DMS114 treated with DMSO at 0.1 percent for 48 hours (cell line): ENCODE measurements around the gene SCRN1.
A peak's percentile ranks its signal among the peaks of the same experiment; 100 is the strongest.

ENCODE experiments used
- DNase-seq: peaks from one replicate; lab custom pipeline; 2025; ENCODE audit not compliant: unreplicated experiment; lab: John Stamatoyannopoulos, UW

Gene SCRN1, protein sequence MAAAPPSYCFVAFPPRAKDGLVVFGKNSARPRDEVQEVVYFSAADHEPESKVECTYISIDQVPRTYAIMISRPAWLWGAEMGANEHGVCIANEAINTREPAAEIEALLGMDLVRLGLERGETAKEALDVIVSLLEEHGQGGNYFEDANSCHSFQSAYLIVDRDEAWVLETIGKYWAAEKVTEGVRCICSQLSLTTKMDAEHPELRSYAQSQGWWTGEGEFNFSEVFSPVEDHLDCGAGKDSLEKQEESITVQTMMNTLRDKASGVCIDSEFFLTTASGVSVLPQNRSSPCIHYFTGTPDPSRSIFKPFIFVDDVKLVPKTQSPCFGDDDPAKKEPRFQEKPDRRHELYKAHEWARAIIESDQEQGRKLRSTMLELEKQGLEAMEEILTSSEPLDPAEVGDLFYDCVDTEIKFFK

DNA sequence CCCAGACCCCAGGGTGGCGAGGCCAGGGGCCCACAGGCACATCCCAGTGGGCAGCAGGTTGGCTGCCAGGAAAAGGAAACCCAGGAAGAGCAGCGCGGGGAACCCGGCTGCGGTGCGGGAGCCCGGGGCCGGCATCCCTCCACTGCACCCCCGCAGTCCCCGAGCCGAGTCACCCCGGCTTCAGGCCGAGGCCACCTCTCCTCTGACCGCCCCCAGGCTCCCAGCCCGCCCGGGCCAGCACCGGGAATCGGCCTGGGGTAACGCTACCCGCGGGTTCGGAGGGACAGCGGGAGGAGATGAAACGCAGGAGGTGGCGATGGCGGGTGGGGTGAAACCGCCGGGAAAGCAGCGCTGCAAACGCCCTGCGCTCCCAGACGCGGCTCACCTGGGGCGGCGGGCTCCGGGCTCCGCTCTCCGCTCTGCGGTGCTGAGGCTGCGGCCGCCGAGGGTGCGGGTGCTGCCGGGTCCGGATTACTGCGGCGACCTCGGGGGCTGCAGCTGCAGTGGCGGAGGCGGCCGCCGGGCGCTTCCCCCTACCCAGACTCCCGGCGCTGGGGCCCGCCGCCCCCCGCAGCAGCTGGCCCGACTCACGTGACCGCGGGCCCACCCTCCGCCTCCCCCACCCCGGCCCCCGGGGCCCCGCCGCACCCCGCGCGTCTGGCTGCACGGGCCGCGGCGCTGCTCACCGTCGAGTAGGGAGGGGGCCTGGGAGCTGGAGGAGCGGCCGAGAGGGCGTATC lies at the start of gene SCRN1:
Gene SCRN1 (minus strand): TSS at position 545 of the 739 bp plus-strand sequence. CDS start 20,734 bp downstream, outside the sequence.
- DNase-seq = peak; percentile 26

DNA sequence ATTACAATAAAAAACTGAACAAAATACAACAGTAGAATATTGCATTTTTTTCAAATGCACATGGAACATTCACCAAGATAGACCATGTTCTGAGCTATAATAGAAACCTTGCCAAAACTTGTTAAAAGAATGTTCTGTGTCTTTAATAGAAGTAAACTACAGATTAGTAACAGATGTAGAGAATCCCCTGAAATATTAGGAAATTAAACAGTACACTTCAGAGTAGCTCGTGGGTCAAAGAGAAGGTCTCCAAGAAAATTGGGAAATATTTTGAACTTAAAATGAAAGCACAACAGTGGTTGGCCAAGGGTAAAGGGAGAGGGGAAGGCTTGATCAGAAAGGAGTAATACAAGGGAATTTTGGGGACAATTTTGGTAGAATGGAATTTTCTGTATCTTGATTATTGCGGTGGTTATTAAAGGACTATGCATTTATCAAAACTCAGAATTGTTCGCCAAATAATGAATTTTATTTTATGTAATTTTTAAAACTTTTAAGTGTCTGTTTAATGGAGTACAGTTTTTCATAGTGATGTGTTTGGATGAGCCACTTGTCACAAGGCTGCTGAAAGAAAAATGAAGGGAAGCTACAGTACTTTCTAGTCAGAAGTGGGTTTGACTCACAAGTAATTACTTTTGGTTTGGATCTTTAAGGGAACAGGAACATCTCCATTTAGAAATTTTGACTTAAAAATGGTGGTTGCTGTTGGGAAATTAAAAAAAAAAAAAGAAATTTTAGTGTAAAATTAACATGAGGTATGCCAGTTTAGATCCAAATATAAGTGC lies 48.8 kb upstream of the SCRN1 start:
- no peak for DNase-seq

DNA sequence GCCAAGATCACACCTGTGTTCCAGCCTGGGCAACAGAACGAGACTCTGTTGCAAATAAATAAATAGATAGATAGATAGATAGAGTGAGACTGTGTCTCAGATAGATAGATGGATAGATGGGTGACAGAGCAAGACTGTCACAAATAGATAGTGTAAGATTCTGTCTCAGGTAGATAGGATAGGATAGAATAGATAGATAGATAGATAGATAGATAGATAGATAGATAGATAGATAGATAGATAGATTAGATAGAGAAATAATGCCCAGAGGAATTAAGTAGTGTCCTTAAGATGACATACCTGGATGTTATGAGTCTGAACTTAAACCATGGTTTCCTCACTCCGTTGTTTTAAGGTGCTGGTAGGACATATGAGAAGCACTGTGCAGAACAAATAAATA lies 46.6 kb upstream of the SCRN1 start:
- no peak for DNase-seq

DNA sequence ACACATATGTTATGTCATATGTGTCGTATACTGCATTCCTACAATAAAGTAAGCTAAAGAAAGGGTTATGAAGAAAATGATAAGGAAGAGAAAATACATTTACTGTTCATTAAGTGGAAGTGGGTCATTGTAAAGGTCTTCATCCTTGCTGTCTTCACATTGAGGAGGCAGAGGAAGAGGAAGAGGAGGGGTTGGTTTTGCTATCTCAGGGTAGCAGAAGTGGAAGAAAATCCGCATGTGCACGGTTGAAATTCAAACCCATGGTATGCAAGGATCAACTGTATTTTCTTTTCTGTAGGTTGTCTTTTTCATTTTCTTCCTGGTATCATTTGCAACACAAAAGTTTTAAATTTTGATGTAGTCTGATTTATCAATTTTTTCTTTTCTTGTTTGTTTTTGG lies 44.9 kb upstream of the SCRN1 start:
- DNase-seq = no peak

DNA sequence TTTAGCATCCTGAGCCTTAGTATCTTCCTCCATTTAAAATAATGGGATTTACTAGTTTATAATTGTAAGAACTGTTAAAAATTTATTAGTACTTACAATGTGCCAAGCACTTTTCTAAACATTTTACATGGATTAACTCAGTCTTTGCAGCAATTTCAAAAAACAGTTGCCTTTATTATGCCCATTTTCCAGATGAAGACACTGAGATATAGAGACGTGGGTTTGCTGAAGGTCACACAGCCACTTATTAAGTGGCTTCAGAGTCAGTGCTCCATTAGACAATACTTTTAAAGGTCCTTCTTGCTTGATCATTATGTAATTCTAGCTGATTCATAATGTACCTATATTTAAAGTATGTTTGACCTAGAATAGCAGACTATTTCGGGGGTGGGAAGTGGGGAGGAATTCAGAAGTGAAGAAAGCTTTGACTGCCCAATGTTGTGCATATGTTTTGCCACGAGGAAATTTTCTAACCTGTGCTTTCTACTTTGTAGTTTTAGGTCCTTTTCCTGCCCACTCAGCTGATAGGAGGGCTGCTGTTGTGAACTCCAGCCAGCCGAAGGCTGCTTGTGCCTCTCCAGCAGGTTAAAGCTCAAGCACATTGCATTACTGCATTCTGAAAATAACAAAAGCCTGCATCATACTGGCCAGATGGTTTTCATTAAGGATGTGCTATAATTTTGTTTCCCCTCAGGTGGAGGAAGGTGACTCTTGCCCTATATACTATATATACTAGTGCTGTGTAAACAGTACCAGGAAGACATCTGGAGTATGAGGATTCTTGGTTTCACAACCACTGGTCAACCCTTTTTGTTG lies 42.9 kb upstream of the SCRN1 start:
- no peak for DNase-seq

DNA sequence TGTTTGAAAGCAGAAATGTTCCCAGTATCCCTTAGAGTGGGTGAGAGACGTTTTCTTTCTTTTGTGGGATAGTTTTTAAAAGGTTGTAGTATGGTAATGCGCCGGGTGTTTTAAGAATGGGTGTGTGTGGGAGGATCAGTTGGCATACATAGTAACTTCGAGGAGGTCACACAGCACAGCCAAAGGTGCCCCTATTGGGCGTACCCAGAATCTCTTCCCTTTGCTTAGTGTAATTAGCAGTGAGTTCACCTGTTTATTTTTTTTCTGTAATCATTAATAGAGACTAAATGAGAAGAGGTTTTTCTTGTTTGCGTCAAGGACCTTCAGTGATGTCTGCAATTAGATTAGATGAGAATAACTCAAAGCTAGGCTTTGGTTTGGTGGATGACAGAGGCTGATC lies 40.1 kb upstream of the SCRN1 start:
- no peak for DNase-seq

DNA sequence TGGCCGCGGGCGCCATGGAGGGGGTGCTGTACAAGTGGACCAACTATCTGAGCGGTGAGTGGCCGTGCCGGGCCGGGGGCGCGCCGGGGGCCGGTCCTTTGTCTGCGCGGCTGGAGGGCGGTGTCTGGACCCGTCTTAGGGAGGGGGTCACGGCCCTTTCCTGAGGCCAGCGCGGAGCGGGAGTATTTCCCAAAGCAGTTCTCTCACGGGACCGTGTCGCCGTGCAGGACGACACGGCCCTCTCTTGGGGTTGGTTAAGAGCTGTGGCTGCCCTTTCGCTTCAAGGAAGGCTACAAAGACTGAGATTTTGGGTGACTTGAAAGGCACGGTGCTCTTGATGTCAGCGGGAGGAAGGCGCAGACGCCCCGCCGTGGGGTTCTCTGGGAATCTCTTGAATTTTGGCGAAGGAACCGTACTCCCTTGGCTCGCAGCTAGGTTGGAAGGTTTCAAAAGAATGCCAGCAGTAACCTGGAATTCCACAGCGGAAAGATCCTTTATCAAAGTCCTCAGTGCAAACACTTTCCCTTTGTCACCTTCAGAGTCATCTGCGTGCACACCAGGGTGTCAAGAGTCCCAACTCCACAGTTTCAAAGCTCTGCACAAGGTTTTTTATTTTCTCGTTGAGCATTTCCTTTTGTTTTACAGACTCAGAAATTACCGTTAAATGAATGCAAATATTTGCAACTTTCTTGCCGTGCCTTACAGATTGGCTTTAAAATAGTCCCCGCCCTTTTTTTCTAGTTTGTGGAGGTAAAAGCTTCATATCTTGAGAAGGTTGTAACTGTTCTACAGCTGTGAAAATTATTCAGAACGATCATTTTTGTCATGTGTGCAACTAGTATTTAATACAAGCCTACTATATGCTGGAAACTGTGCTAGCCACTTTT lies 39.4 kb upstream of the SCRN1 start:
- DNase-seq = peak; percentile 32

DNA sequence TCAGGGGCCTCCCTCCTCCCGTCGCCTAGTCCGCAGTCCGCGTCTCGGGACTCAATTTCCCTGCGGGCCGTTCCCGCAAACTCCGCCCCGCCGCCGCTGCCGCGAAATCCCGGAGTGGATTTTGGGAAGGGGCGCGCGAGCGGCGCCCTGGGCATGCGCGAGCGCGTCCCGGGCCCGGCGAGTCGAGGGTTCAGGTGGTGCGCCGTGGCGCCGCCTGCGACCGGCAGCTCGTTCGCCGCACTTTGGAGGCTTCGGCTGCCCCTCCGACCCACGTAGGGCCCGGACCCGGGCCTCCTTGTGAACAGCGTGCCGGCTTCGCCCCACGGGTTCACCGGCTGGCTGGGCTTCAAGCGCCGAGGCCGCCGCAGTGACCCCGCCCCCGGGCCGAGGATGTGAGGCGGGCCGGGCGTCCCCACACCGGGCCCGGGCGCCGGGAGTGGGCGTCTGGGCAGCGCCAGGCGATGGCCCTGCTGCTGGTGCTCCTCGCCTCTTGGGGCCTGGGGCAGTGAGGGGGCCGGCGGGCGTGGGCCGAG lies 38.7 kb upstream of the SCRN1 start, which contains the start of gene PLEKHA8:
Gene PLEKHA8 (plus strand): TSS at position 197 of the 533 bp plus-strand sequence. CDS start 351 bp downstream, outside the sequence.
- peak; percentile 76 for DNase-seq

DNA sequence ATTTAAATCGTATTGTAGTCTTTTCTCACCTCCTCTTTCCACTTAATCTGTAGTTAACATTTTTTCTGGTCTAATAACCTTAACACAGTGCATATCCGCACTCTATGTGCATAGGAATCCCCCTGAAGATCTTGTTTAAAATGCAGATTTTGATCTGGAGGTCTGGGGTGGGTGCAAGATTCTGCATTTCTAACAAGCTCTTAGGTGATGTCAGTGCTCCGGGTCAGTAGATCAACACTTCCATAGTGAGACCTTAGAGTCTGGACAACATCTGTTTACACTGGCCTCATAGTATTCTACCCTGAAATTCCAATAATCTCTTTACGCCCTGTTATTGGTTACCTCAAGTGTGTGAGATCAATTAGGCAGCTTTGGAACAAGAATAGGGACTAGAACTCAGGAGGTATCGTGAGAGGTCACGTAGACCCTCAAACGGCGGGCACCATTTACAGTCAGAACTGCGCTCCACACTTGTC lies 38.2 kb upstream of the SCRN1 start:
- DNase-seq = no peak

DNA sequence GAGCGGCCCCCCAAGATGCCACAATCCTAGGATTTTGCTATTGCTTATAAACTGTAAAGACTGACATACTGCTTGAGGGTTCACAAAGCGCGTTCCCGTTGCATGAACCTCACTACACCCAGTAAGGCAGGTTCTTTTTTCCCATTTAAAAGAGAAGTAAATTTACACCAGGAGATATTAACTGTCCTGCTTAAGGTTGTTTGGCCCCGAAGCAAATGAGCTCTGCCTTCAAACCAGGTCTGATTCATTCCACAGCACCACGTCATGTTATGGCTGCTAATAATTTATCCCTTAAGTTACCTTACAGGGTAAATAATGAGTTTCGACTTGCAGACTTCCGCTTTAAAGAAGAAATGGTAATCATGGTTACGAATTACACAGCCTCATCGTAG lies 37.5 kb upstream of the SCRN1 start:
- DNase-seq = no peak

DNA sequence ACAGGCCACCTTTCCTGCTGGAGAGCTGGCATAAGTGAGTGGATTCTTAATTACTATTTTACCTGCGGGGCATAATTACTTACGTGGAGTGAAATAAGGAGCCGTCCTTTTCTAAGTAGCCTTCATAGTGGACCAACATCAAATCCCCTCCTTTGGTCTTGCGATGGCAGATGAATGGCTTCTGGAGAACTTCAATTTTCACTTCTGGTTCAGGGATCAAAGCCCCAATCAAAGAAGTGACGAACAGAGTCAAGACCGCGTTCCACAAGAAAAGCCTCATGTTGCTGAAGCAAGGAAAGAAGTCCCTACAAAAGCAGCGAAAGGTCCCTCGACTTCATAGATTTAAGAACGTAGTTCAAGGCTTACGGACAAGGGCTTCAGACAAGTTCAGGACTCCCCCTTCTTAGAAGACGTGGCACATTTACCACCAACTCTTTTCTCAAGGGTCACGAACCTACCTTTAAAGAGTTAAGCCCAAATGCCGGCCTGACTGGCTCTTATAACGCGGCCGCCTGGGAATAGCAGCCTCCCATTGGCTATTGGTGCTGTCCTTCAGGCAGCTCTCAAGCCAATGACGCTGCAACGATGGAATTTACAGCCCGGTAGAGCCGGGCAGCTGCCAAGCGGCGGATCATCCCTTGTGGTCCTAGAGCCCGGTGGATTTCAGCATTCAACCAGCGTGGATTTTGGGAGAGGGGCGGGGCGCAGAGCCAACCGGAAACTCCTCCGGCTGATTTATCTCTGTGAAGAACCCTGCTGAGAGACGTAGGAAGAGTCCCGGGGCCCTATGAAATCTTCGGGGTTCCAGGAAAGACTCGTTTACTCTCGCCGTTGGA lies 36.8 kb upstream of the SCRN1 start, which contains the start of gene FKBP14:
Gene FKBP14 (minus strand): TSS at position 474 of the 836 bp plus-strand sequence. CDS start 194 bp downstream, at position 280.
- peak; percentile 98 for DNase-seq

DNA sequence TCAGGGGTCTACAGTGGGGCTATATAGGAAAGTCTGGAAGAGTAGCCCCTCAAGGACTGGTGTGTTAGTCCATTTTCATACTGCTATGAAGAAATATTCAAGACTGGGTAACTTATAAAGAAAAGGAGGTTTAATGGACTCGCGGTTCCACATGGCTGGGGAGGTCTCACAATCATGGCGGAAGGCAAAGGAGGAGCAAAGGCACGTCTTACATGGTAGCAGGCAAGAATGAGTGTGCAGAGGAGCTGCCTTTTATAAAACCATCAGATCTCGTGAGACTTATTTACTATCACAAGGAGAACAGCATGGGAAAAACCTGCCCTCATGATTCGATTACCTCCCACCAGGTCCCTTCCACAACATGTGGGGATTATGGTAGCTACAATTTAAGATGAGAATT lies 33.9 kb upstream of the SCRN1 start:
- no peak for DNase-seq

DNA sequence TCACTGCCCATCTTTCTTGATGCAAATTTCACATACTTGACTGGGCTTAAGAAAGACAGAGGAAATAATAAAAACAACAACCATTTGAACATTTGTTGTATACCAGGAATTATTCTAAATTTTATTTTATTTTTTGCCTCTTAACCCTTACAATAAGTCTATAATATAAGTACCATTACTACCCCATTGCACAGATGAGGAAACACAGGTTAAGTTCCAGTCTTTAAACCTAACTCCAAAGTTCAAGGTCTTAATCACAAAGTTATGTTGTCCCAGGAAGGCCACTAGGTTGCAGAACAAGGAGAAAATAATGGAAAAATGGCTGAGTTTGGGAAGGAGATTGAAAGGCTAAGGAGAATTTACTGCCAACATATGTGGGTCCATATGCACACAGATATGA lies 33.4 kb upstream of the SCRN1 start:
- DNase-seq = no peak

DNA sequence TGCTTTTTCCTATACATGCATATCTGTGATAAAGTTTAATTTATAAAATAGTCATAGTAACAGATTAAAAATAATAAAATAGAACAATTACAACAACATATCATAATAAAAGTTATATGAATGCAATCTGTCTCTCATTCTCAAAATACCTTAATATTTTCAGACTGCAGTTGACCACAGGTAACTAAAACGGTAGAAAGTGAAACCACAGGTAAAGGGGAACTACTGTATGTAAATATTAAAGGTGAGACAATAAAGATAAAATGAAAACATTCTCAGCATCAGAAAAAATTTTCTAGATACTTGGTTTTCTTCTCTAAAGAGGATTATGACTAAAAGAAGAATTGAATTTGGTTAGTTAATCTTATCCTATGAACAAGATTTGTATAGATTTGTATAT lies 30.9 kb upstream of the SCRN1 start:
- DNase-seq = no peak

DNA sequence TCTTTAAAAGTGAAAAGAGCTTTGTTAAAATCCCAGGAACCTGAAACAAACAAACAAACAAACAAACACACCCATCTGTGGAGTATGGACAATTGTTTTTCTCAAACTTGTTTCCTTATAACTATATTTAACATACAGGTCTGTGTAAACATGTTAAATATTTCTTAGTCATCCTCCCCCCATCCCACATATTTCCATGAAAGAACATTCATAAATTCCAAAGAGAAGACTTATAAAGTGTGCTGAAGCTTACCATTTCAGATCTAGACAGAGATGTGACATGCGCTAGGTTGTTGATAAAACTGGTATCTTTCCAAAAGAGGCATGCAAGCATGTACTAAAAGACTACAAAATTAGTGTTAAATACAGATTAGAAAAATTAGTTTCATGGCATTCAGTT lies 30.4 kb upstream of the SCRN1 start:
- DNase-seq = no peak

DNA sequence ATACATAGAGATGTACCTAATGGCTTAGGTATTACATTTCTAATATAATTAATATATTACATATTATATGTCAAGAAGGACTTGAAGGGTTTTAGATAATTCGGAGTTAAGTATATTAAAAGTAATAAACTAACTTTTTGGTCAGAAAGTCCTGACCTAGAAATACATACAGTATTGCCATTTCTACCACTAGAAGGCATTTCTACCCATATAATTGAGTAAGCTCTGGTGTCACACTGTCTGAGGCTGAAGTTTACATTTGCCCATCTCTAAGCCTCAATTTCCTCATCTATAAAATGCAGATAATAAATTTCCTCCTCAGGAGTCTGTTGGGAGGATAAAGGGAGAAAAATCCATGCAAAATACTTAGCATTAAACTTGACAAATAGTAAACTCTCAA lies 29.8 kb upstream of the SCRN1 start:
- DNase-seq = no peak

DNA sequence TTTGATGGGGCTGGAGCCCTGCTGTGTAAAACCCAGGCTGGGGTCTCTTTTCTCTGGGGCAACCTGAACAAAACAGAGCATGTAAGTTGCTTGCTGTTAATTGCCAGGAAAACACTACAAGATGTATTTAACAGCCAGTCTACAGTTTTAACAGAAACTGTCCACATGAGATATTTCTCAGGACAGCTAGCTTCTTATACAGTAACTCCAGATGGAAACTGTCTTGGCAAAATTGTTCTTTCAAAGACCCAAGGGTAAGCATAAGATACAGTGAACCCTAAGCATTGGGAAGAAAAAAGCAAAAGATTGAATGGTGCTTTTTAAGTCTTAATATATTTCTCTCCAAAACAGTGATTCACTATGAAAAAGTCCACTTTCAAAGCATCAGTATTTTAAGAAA lies 28.9 kb upstream of the SCRN1 start:
- no peak for DNase-seq

DNA sequence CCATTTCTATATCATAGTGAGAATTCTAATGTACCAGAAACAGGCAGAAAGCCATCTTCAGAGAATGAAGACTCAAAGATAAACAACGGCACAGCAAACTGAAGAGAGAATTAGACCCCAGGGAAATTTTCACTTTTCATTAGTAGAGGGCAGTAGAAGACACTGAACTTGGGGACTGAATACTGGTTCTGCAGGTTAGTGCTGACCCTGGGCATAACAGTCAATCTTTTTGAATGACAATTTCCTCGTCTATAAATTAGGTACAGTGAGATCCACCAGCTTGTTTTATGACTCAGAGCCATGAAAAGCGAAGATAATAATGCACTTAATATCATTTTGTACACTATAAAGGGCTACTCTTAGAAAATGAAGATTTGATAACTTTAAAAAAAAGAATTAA lies 23.2 kb upstream of the SCRN1 start:
- DNase-seq = no peak
